Kidney (tissue), 14 donors: ENCODE measurements around the gene NAB2. TPM values are rescaled to one million over a fixed set of nuclear protein-coding genes. Genes with fewer than 3 reads are reported as not detected.

Experiments used
- DNase-seq, 5 donors: peaks; one replicate each; pipeline ENCODE4 v3.0.0-alpha.2; 2013 to 2020
- FAIRE-seq: peaks from 2 replicates; lab custom pipeline; 2012; peaks lifted over from hg19 to GRCh38; lab: Jason Lieb, UNC
- H3K27ac ChIP-seq, 2 donors: one replicate each; pipeline ENCODE4 v1.7.0; 2013; ENCODE audit warnings: low read depth in 2 of 2, low read length in 2 of 2, inconsistent platforms in 1 of 2
- H3K27me3 ChIP-seq: one replicate; pipeline ENCODE4 v1.7.1; 2013; ENCODE audit warnings: low read length, inconsistent platforms; ENCODE audit not compliant: control insufficient read depth, insufficient read depth
- H3K36me3 ChIP-seq, 3 donors: one replicate each; pipeline versions ENCODE4 v1.7.0 to v1.7.1; 2013; ENCODE audit warnings: low read length in 3 of 3, control low read depth in 1 of 3, inconsistent platforms in 1 of 3; ENCODE audit not compliant: insufficient read depth in 3 of 3, control insufficient read depth in 2 of 3
- H3K4me1 ChIP-seq, 3 donors: one replicate each; pipeline versions ENCODE4 v1.7.0 to v1.7.1; 2013; ENCODE audit warnings: low read length in 3 of 3, inconsistent platforms in 1 of 3, low read depth in 1 of 3; ENCODE audit not compliant: control insufficient read depth in 2 of 3, insufficient read depth in 2 of 3
- H3K4me3 ChIP-seq, 3 donors: one replicate each; pipeline versions ENCODE4 v1.7.0 to v1.8.1; 2013; ENCODE audit warnings: low read length in 3 of 3, control low read depth in 1 of 3, inconsistent platforms in 1 of 3
- H3K9ac ChIP-seq, 3 donors: one replicate each; pipeline versions ENCODE4 v1.7.0 to v1.7.1; 2013; ENCODE audit warnings: low read length in 3 of 3, control low read depth in 1 of 3, inconsistent platforms in 1 of 3
- H3K9me3 ChIP-seq, 3 donors: one replicate each; pipeline versions ENCODE4 v1.7.0 to v1.7.1; 2013; ENCODE audit warnings: low read length in 3 of 3, control low read depth in 1 of 3, inconsistent platforms in 1 of 3; ENCODE audit not compliant: control insufficient read depth in 2 of 3, insufficient read depth in 1 of 3
- intact Hi-C: fragments of 100-400 bp; cut with DNase I; formaldehyde crosslinking; loops from one replicate; pipeline ENCODE4 v1.11.1; 2022
- polyA plus RNA-seq: library from polyadenylated mRNA; stranded (reverse); fragments of 350-450 nt; fragmentation: Illumina TruSeq; extraction: RNeasy Lipid Tissue Mini Kit (QIAGEN cat#74804); gene quantifications from one replicate; pipeline ENCODE4 v1.2.3, GENCODE V29; 2014; ENCODE audit warnings: low read depth, low replicate concordance; ENCODE audit not compliant: insufficient read depth
- total RNA-seq: library from RNA; stranded (reverse); fragmentation: NEBNext Ultra II Directional; extraction: Animal tissue kit (Norgen Biotek cat#: 25700); gene quantifications from one replicate; pipeline ENCODE4 v1.2.1, GENCODE V29; 2021
- TF ChIP-seq, protein P1 (sequence below): IDR thresholded peaks from 3 replicates; pipeline ENCODE4 v1.5.1; 2012; ENCODE audit warnings: mild to moderate bottlenecking, moderate library complexity, borderline replicate concordance; ENCODE audit not compliant: insufficient read depth; ENCODE audit errors: extremely low read depth
- donor health status: control.
- donor health status: control.
- donor health status: control.
- donor health status: control.
- donor health status: control.
- donor health status: DM: yes; HTN: yes; CAD: no.
- donor health status: Normal renal cell carcinoma (clear cell type).

Gene NAB2
- total and polyA plus RNA-seq, 2 donors from 2014 or later: 13.9 to 28.0 TPM

DNA sequence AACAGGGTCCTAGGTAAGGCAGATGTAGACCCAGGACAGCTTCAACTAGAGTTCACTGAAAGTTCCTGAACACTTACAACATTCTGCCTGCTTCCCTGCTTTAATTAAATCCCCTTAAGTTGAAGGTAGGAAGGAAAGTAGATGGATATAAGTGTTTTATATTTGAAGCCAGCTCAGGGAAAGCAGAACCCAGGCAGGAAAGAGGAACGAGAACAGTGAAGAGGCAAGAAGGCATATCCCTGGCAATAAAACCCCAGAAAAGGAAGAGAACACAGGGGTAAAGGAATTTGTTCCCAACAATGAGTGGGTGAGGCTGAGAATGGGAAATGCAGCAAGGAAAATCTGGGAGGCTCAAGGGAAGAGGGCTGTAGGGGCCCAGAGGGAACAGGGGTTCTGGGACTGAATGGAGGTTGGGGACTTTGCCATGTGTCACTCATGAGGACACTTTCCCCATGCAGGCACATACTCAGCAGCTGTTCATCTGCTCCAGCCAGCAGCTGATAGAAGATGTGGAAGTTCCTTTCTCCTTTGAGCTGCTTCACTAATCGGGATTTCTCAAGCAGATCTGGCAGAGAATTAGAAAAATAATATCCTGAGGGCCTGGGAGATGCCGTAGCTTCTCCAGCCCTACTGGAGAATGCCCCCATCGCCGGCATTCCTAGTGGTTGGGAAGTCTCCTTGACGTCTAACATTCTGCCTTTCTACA, 42.7 kb upstream of the NAB2 start:
- TF ChIP-seq, protein P1, sequence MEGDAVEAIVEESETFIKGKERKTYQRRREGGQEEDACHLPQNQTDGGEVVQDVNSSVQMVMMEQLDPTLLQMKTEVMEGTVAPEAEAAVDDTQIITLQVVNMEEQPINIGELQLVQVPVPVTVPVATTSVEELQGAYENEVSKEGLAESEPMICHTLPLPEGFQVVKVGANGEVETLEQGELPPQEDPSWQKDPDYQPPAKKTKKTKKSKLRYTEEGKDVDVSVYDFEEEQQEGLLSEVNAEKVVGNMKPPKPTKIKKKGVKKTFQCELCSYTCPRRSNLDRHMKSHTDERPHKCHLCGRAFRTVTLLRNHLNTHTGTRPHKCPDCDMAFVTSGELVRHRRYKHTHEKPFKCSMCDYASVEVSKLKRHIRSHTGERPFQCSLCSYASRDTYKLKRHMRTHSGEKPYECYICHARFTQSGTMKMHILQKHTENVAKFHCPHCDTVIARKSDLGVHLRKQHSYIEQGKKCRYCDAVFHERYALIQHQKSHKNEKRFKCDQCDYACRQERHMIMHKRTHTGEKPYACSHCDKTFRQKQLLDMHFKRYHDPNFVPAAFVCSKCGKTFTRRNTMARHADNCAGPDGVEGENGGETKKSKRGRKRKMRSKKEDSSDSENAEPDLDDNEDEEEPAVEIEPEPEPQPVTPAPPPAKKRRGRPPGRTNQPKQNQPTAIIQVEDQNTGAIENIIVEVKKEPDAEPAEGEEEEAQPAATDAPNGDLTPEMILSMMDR: no peak
- Histone ChIP-seq H3K9me3 (no peaks in the 10 kb centered on the region), H3K4me1 (no peaks in the 10 kb centered on the region), H3K36me3 (no peaks in the 10 kb centered on the region), H3K27me3 (no peaks in the 10 kb centered on the region), H3K9ac (no peak overlapping the region), H3K27ac (no peak overlapping the region), H3K4me3 (no peak overlapping the region)
- DNase-seq (no peak), FAIRE-seq (no peak)
- intact Hi-C loops: no loop called here

DNA sequence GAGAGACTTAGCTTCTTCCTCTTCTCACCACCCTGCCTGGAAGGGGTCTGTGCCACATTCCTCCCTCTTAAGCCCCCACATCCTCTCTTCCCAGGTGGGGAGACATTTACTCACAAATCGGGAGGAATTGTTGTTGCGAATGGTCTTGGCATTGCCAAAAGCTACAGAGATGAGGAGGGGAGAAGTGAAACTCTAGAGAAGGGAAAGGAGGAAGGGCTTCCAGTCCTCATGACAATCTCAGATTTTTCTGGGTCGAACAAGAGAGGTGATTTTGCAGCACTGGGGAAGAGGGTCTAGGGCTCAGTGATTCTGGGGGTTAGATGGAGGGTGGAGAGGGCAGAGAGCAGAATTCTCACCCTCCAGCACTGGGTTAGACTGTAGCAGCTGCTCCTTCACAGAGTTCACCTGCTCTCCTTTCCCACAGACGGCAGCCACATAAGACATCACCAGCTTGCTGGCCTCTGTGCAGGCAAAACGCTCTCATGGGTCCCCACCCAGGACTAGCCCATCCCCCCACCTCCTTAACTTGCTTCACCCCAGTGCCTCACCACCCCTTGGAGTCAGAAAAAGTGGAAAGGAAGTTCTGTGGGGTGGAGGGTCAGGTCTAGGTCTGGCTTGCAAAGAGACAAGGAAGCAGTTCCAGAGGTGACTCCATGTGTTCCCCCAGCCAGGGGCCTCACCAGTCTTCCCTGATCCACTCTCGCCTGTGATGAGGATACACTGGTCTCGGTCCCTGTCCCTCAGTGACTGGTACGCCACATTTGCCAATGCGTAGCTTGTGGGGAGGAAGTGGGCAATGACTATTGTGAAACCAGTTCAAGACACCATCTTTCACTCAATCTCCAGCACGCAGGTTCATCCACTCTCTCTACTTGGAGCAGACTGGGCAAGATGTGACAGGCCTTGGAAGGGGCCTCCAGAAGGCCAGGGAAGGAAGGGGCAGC, 41.7 kb upstream of the NAB2 start:
- FAIRE-seq: no peak

DNA sequence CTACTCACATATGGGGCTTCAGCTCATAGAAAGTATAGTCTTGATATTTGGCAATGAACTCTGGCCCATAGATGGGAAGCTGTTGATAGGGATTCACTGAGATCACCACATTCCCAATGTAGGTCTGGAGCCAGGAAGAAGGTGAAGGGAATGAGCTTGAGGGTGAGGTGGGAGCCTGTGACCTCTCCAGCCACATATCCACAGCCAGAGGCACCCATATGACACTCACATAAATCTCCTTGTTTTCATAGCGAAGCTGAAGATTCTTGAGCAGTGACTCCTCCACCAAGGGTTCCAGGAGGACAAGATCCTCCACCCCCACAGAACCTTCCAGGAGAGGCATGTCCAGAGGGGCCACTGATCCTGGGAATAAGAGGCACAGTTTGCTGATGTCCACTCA, 40.9 kb upstream of the NAB2 start:
- no peaks in the 10 kb centered on the region for H3K27me3 ChIP-seq
- TF ChIP-seq, protein P1: no peak
- DNase-seq: no peak
- no peaks in the 10 kb centered on the region for H3K9me3 ChIP-seq
- H3K4me1 ChIP-seq: no peaks in the 10 kb centered on the region
- H3K9ac ChIP-seq: no peak overlapping the region
- intact Hi-C loops: no loop called here
- FAIRE-seq: no peak
- no peaks in the 10 kb centered on the region for H3K36me3 ChIP-seq
- no peak overlapping the region for H3K4me3 ChIP-seq
- no peak overlapping the region for H3K27ac ChIP-seq

More for the DNA sequence above, 41.7 kb upstream of the NAB2 start:
- no peak overlapping the region for H3K27ac ChIP-seq
- H3K27me3 ChIP-seq: no peaks in the 10 kb centered on the region
- TF ChIP-seq, protein P1: no peak
- no peaks in the 10 kb centered on the region for H3K9me3 ChIP-seq
- no peak for DNase-seq
- H3K36me3 ChIP-seq: no peaks in the 10 kb centered on the region
- intact Hi-C loops: no loop called here
- no peak overlapping the region for H3K4me3 ChIP-seq
- no peak overlapping the region for H3K9ac ChIP-seq
- H3K4me1 ChIP-seq: no peaks in the 10 kb centered on the region
